GM23248 (cell line): ENCODE results near the gene BRD4.

Source experiments
- EZH2 ChIP-seq: fragments of 200-600 bp; sonication (generic); IDR thresholded peaks from 2 replicates; pipeline ENCODE4 v1.6.1; 2018; ENCODE audit warnings: antibody characterized with exemption, mild to moderate bottlenecking; ENCODE audit not compliant: insufficient read depth, poor library complexity, severe bottlenecking
- EZH2phosphoT487 ChIP-seq: fragments of 200-600 bp; sonication (generic); IDR thresholded peaks from 2 replicates; pipeline ENCODE4 v1.6.1; 2018; ENCODE audit warnings: antibody characterized with exemption, moderate library complexity, mild to moderate bottlenecking, low read depth; ENCODE audit not compliant: insufficient read depth

DNA sequence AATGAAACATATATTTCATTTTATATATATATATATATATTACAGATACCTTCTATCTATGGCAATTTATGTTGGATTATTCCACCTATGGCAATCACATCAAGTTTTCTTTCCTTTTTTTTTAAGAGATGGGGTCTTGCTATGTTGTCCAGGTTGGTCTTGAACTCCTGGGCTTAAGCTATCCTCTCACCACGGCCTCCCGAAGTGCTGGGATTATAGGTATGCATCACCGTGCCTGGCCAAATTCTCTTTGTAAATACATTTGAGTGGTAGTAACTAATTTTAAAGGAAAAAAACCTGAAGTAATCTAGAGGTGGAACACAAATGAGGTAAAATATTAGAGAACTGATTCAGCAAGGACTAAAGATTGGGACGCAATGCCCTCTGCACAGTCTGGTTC is 21.6 kb upstream of the BRD4 start:
- no peak for TF ChIP-seq EZH2
- no peak for TF ChIP-seq EZH2phosphoT487
